Prostate gland (tissue), 2 donors: ENCODE results near the gene CFAP61. TPM values are rescaled to one million over a fixed set of nuclear protein-coding genes. Genes with fewer than 3 reads are reported as not detected.

ENCODE experiments used
- DNase-seq: peaks from one replicate; pipeline ENCODE4 v3.0.0-alpha.2; 2019; ENCODE audit warnings: low spot score
- H3K27ac ChIP-seq, 2 donors: fragments of 200-600 bp; sonication (generic); 2 replicates each; pipeline ENCODE4 v1.5.1; 2017 to 2019
- H3K27me3 ChIP-seq: fragments of 200-600 bp; sonication (generic); replicated peaks from 2 replicates; pipeline ENCODE4 v1.5.1; 2019; ENCODE audit not compliant: insufficient read depth
- H3K36me3 ChIP-seq, 2 donors: fragments of 200-600 bp; sonication (generic); 1 replicate in 1 of 2; 2 replicates in 1 of 2; pipeline versions ENCODE4 v1.5.1 to v1.8.1; 2017 to 2019
- H3K4me1 ChIP-seq: fragments of 200-600 bp; sonication (generic); replicated peaks from 2 replicates; pipeline ENCODE4 v1.5.1; 2019
- H3K4me3 ChIP-seq, 2 donors: fragments of 200-600 bp; sonication (generic); 2 replicates each; pipeline ENCODE4 v1.5.1; 2017 to 2019
- H3K9me3 ChIP-seq: fragments of 200-600 bp; sonication (generic); 2 replicates; pipeline ENCODE4 v1.5.1; 2017
- POLR2A ChIP-seq: fragments of 450-650 bp; IDR thresholded peaks from one replicate; pipeline ENCODE4 v1.6.1; 2016; ENCODE audit warnings: antibody characterized with exemption, mild to moderate bottlenecking
- POLR2AphosphoS5 ChIP-seq: sonication (generic); formaldehyde crosslinking; IDR thresholded peaks from one replicate; pipeline ENCODE4 v1.6.1; 2017; ENCODE audit warnings: antibody characterized with exemption
- WGBS: methylation state at CpG from one replicate; pipeline ENCODE4 v1.1.5; 2018; 5-methylcytosine and 5-hydroxymethylcytosine counted together
- intact Hi-C: fragments of 100-400 bp; cut with DNase I; formaldehyde crosslinking; loops from one replicate; pipeline ENCODE4 v1.14.2; 2022
- total RNA-seq, 2 donors: library from RNA; depleted of rRNA; stranded (reverse); fragments of >200 nt; gene quantifications; one replicate each; pipeline ENCODE4 v1.1.0, GENCODE V29; 2016
- TF ChIP-seq, protein P1 (sequence below), 4 experiments: fragments of 200-600 bp in 2 of 4; fragments of 450-650 bp in 2 of 4; sonication (generic) in 2 of 4; IDR thresholded peaks; 1 replicate in 3 of 4; 2 replicates in 1 of 4; pipeline ENCODE4 v1.5.1; 2016 to 2019; ENCODE audit warnings: antibody characterized with exemption in 4 of 4, mild to moderate bottlenecking in 2 of 4, moderate library complexity in 2 of 4

Gene CFAP61
- total RNA-seq, 2 donors from 2014 or later, result 0.14 to 8.1 TPM

DNA sequence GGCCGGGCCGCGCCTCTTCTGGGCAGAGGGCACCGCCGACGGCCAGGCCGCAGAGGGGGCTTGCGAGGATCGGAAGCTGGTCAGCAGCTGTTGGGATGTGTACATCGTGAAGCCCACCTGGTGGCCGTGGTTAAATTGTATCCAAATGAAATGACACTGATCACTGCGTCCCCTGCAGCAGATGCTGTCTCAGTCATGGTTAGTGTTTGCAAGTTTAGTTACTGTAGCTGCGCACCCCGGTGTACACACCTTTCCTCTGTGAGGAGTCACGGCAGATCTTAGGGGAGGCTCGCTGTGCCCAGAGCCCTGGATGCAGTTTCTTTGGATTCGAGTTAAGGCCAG, 34.5 kb upstream of the CFAP61 start:
- no peak for TF ChIP-seq POLR2A
- TF ChIP-seq, protein P1, sequence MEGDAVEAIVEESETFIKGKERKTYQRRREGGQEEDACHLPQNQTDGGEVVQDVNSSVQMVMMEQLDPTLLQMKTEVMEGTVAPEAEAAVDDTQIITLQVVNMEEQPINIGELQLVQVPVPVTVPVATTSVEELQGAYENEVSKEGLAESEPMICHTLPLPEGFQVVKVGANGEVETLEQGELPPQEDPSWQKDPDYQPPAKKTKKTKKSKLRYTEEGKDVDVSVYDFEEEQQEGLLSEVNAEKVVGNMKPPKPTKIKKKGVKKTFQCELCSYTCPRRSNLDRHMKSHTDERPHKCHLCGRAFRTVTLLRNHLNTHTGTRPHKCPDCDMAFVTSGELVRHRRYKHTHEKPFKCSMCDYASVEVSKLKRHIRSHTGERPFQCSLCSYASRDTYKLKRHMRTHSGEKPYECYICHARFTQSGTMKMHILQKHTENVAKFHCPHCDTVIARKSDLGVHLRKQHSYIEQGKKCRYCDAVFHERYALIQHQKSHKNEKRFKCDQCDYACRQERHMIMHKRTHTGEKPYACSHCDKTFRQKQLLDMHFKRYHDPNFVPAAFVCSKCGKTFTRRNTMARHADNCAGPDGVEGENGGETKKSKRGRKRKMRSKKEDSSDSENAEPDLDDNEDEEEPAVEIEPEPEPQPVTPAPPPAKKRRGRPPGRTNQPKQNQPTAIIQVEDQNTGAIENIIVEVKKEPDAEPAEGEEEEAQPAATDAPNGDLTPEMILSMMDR (IDR thresholded peaks at IDR 0.05), result no peak
- no peak for TF ChIP-seq POLR2AphosphoS5
- no peak for DNase-seq
- H3K27me3 ChIP-seq, result no peaks in the 10 kb centered on the region
- H3K9me3 ChIP-seq, result no peaks in the 10 kb centered on the region
- no peaks in the 10 kb centered on the region for H3K36me3 ChIP-seq
- intact Hi-C loops, result no loop called here
- peak overlapping the region; percentile 79 to 80 for H3K4me3 ChIP-seq
- 11% methylated on average over 6 of the region's 17 CpGs for WGBS
- peaks cover 10% of the 10 kb centered on the region for H3K4me1 ChIP-seq
- peak overlapping the region; percentile 54 to 71 for H3K27ac ChIP-seq

DNA sequence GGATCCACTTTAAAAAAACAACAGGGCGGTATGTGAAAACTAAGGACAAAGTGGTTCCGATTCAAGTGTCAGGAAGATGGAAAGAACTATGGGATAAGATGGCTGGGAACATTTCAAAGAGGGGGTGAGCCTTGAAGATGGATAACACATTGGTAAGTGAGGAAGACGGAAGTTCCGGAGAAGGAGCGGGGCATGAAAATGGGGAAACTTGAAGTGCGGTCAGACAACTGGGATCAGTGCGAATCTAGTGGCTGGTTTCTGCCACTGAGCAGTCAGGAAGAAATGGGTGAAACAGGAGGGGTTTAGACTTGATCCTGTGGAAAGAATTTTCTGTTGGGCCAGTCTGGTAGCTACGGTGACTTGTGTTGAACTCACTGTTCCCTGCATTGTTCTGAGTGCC, 34.0 kb upstream of the CFAP61 start:
- Histone ChIP-seq H3K9me3 (no peaks in the 10 kb centered on the region), H3K27me3 (no peaks in the 10 kb centered on the region), H3K27ac (no peak overlapping the region), H3K36me3 (no peaks in the 10 kb centered on the region), H3K4me3 (peak overlapping the region in 1 of 2 donors; percentile 79), H3K4me1 (peaks cover 10% of the 10 kb centered on the region)
- 86% methylated on average over 8 of the region's 8 CpGs for WGBS
- DNase-seq, result no peak
- TF ChIP-seq, protein P1 (IDR thresholded peaks at IDR 0.05), result no peak
- no peak for TF ChIP-seq POLR2A
- TF ChIP-seq POLR2AphosphoS5, result no peak
- intact Hi-C loops, result no loop called here

DNA sequence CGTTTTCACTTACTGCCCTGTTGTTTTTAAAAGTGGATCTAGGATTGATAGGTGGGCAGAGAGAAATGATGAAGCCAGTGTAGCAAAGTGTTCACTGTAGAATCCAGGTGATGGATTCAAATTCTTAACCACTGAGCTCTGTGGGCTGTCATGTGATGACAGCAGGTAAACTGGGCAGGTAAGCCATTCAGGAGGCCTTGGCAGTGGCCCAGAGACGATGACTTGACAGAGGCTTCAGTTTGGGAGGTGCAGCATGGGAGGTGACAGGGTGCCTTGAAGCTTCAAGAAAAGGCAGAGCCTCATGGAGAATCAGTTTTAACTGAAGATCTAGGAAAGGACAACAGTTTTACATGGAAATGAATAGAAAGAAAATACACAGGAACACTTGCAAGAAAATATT, 33.2 kb upstream of the CFAP61 start:
- 58% methylated on average over 2 of the region's 2 CpGs for WGBS
- no peak overlapping the region for H3K27ac ChIP-seq
- H3K27me3 ChIP-seq, result no peaks in the 10 kb centered on the region
- TF ChIP-seq POLR2A (no peak), POLR2AphosphoS5 (no peak)
- TF ChIP-seq, protein P1 (IDR thresholded peaks at IDR 0.05), result no peak
- no peaks in the 10 kb centered on the region for H3K36me3 ChIP-seq
- intact Hi-C loops, result no loop called here
- no peaks in the 10 kb centered on the region for H3K9me3 ChIP-seq
- peaks cover 10% of the 10 kb centered on the region for H3K4me1 ChIP-seq
- no peak for DNase-seq
- H3K4me3 ChIP-seq, result no peak overlapping the region

DNA sequence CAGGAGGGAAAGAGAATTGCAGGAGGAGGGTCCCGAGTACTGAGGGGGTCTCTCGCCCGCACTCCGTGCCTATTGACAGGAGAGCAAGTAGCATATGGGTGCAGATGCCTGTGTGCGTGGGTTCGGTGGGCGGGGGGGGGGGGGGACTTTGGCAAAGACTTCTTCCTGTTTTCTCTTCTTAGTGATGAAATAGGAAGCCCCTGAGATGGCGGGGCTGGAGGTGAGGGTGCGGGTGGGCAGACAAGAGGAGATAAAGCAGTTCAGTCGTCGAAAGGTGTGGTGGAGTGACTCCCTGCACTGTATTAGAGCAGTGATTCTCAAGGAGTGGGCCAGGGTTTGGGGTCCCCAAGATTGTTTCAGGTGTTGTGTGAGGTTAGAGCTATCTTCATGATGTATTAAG, 31.4 kb upstream of the CFAP61 start:
- Histone ChIP-seq H3K9me3 (no peaks in the 10 kb centered on the region), H3K36me3 (no peaks in the 10 kb centered on the region), H3K27me3 (no peaks in the 10 kb centered on the region), H3K4me3 (no peak overlapping the region), H3K27ac (no peak overlapping the region), H3K4me1 (peaks cover 13% of the 10 kb centered on the region)
- TF ChIP-seq, protein P1 (IDR thresholded peaks at IDR 0.05), result no peak
- TF ChIP-seq POLR2AphosphoS5 (no peak), POLR2A (no peak)
- no peak for DNase-seq
- intact Hi-C loops, result no loop called here
- 89% methylated on average over 11 of the region's 11 CpGs for WGBS

DNA sequence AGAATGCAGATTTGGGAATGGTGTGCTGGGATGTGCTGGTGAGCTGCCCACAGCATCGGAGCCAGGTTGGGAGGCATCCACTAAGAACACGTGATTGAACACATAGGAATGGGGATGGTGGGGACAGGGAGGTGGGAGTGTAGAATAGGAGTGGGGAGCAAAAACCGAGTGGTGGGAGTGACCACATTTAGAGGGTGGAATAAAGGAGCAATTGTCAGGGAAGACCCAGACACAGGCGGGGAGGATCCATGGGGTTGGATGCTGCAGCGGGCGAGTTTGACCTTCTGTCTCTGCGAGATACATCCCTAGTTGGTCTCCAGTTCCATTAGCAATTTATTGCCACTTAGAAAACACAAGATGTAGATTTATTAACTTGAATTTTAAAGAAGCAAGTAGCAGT, 30.5 kb upstream of the CFAP61 start:
- 77% methylated on average over 7 of the region's 7 CpGs for WGBS
- intact Hi-C loops, result no loop called here
- Histone ChIP-seq H3K27ac (no peak overlapping the region), H3K9me3 (no peaks in the 10 kb centered on the region), H3K4me1 (peaks cover 13% of the 10 kb centered on the region), H3K4me3 (no peak overlapping the region), H3K27me3 (no peaks in the 10 kb centered on the region), H3K36me3 (no peaks in the 10 kb centered on the region)
- TF ChIP-seq, protein P1 (IDR thresholded peaks at IDR 0.05), result no peak
- TF ChIP-seq POLR2AphosphoS5 (no peak), POLR2A (no peak)
- no peak for DNase-seq
